B cell (primary cell): Measurements from ENCODE around the gene DMAP1.
A peak's percentile ranks its signal among the peaks of the same experiment; 100 is the strongest.

Source experiments
- EZH2 ChIP-seq: IDR thresholded peaks from 2 replicates; pipeline ENCODE4 v1.6.1; 2012; ENCODE audit warnings: borderline replicate concordance, low read depth, mild to moderate bottlenecking, moderate library complexity, low read length; ENCODE audit not compliant: insufficient read depth, poor library complexity, severe bottlenecking
- TF ChIP-seq, protein P1 (sequence below): fragments of 200-600 bp; IDR thresholded peaks from one replicate; pipeline ENCODE4 v1.8.0; 2022; ENCODE audit warnings: antibody characterized with exemption, mild to moderate bottlenecking

DNA sequence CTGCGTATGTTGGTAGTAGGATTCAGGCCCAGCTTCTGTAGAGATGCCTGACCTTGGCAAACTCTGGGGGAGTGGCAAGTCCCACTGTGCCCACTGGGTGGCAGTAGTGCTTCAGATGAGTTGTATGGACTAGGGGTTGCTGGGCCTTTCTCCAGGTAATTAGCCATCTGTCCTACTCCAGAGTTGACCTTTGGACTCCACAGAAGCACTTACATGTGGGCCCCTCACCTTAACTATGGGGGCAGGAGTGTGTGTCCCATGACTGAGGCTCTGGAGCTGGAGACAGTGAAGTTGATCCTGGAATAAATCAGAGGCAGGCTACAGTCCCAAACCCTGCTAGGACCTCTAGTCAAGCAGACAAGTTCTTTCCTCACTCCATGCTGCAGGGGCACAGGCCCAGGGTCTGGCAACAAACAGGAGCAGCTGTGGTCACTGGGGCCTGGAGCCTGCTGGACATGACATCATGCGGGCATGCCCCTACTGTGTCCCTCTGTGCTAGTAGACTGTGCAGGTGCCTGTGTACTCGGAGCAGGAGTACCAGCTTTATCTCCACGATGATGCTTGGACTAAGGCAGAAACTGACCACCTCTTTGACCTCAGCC, 4.6 kb downstream of the DMAP1 start:
- TF ChIP-seq, protein P1, sequence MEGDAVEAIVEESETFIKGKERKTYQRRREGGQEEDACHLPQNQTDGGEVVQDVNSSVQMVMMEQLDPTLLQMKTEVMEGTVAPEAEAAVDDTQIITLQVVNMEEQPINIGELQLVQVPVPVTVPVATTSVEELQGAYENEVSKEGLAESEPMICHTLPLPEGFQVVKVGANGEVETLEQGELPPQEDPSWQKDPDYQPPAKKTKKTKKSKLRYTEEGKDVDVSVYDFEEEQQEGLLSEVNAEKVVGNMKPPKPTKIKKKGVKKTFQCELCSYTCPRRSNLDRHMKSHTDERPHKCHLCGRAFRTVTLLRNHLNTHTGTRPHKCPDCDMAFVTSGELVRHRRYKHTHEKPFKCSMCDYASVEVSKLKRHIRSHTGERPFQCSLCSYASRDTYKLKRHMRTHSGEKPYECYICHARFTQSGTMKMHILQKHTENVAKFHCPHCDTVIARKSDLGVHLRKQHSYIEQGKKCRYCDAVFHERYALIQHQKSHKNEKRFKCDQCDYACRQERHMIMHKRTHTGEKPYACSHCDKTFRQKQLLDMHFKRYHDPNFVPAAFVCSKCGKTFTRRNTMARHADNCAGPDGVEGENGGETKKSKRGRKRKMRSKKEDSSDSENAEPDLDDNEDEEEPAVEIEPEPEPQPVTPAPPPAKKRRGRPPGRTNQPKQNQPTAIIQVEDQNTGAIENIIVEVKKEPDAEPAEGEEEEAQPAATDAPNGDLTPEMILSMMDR, result peak; percentile 89
- TF ChIP-seq EZH2, result no peak
